Measurements from ENCODE around the gene RFX4. TPM values are rescaled to one million over a fixed set of nuclear protein-coding genes. Genes with fewer than 3 reads are reported as not detected.

Gene RFX4
- total and polyA plus RNA-seq, 2 donors (not counting 3 experiments of a cell fraction or from before 2014, with no cell fraction given) = not detected

GRCh38 chr12:106739815-106740530 lies 157.2 kb downstream of the RFX4 start:
- dilution Hi-C loops (cut with MboI; ENCODE audit: extremely low pct_ligation_motif_present, low sequenced_read_pairs) (no loop called here), intact Hi-C loops (cut with micrococcal nuclease) (no loop called here)
- H3K79me2 ChIP-seq (ENCODE audit: control insufficient read depth, insufficient read depth, low read length) = no peaks in the 10 kb centered on the region
- no TSS peak for BruUV-seq (replicated peaks)
- no peak overlapping the region for H2AFZ ChIP-seq (ENCODE audit: low read depth, low read length)
- peaks cover 5% of the 10 kb centered on the region for H3K4me1 ChIP-seq (ENCODE audit: control insufficient read depth, extremely low read depth, insufficient read depth, low read length)
- no peak overlapping the region for H3K9ac ChIP-seq (replicated peaks; ENCODE audit: extremely low read depth, insufficient read depth, low read length)
- no peak overlapping the region for H3K4me3 ChIP-seq (replicated peaks in 1 of 3; ENCODE audit: insufficient read depth in 1 of 3, low read depth in 1 of 3, low read length in 3 of 3)
- no peaks in the 10 kb centered on the region for H4K20me1 ChIP-seq (replicated peaks; ENCODE audit: control insufficient read depth, extremely low read depth, insufficient read depth, low read length)
- no peaks in the 10 kb centered on the region for H3K9me3 ChIP-seq (replicated peaks; ENCODE audit: control insufficient read depth, insufficient read depth, low read length)
- H3K27ac ChIP-seq (ENCODE audit: insufficient read depth, low read depth, low read length) = no peak overlapping the region
- TF ChIP-seq JUN (IDR thresholded peaks at IDR 0.05; ENCODE audit: borderline replicate concordance, insufficient read depth, insufficient read length, low read depth) = no peak
- TF ChIP-seq EZH2 (IDR thresholded peaks at IDR 0.05; ENCODE audit: borderline replicate concordance, low read depth, low read length, severe bottlenecking) = no peak
- TF ChIP-seq MYC (IDR thresholded peaks at IDR 0.05; ENCODE audit: low read depth, low read length) = no peak
- TF ChIP-seq POLR2A (IDR thresholded peaks at IDR 0.05; ENCODE audit: low read depth, low read length) = no peak
- TF ChIP-seq FOS (IDR thresholded peaks at IDR 0.05; ENCODE audit: borderline replicate concordance, insufficient read depth, low read length) = no peak
- no peak for TF ChIP-seq GATA2 (IDR thresholded peaks at IDR 0.05; ENCODE audit: insufficient read depth, insufficient read length, low read depth, low read length)
- no peak for TF ChIP-seq MAX (IDR thresholded peaks at IDR 0.05; ENCODE audit: insufficient read depth, insufficient read length)
- TF ChIP-seq POLR2AphosphoS5 (IDR thresholded peaks at IDR 0.05; ENCODE audit: insufficient read depth, low read depth, low read length) = no peak
- TF ChIP-seq CTCF (IDR thresholded peaks at IDR 0.05; ENCODE audit: extremely low read depth in 1 of 2, insufficient read depth in 1 of 2, low read depth in 1 of 2, low read length in 2 of 2) = no peak
- POLR2A ChIA-PET = no interaction called here
- FAIRE-seq (no peak), DNase-seq (ENCODE audit: low read depth, low spot score) (no peak)
- CTCF ChIA-PET = interaction anchor here (1.0 to 2.7 kb wide), 3 partner anchors 11 to 180 kb away, joined by 4 to 12 read pairs (median 4); no protein-coding TSS in a partner anchor
- no peaks in the 10 kb centered on the region for H3K9me1 ChIP-seq (replicated peaks; ENCODE audit: control insufficient read depth, extremely low read depth, insufficient read depth, low read length)
- H3K4me2 ChIP-seq (ENCODE audit: insufficient read depth, low read length) = no peak overlapping the region
- H3K36me3 ChIP-seq (ENCODE audit: control insufficient read depth in 2 of 2, extremely low read depth in 1 of 2, insufficient read depth in 2 of 2, low read length in 2 of 2) = no peaks in the 10 kb centered on the region
- H3K27me3 ChIP-seq (ENCODE audit: control insufficient read depth in 2 of 2, insufficient read depth in 2 of 2, low read length in 2 of 2) = peaks cover 13% of the 10 kb centered on the region in 2 experiments

Measured in endothelial cell of umbilical vein (primary cell).